NOMO-1 (cell line): ENCODE measurements around the gene SBF2.
"Not testable (repeated sequence)": the region's sequence is repeated elsewhere in the genome, so short reads cannot be mapped to it uniquely, and the experiment has no call there.

Experiments used
- DNase-seq, 2 experiments: peaks; one replicate each; lab custom pipeline; 2025; ENCODE audit not compliant: unreplicated experiment in 2 of 2; lab: John Stamatoyannopoulos, UW

The SBF2 gene

DNA sequence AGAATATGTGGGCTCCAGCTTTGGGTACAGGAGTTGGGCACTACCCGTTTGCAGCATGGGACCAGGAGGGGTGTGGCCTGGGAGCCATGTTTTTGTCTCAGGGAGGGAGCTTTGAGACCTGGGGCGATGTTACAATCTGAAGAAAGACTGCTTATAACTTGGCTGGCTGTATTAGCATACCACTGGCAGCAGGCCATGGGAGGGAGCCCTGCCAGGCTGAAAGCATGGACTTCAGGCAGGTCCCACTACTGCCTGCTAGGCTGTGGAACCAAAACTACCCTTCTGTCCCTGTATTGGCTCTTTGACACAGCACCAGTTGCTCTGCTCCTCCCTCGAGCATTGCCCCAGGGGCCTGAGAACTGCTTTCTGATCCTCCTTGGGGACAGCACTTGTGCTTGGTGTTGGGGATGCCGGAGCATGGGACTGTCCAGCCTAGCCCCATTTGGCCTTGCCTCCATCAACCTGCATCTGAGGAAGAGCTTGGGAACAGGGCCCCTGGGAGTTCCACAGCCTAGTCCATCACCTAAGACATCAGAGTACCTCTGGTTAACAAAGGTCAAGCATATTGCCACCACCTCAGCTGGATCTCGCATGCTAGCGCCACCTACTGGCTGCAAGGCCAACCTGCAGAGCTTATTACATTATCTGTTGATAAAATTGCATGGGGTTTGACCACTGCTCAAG, 217.4 kb downstream of the SBF2 start:
- DNase-seq: peak; percentile 7 to 14

DNA sequence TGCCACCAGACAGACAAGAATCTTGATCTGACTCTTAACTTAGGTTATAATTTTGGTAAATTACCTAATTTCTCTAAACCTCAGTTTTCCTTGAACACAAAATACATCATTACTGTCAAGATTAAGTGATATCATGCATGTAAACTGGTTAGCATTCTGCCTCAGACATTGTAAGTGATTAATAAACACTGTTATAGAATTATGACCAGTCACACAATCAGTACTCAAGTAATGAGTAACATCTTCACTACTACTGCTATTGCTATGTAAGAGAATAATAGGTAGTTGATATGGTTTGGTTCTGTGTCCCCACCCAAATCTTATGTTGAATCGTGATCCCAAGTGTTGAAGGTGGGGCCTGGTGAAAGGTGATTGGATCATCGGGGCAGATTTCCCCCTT, 218.9 kb downstream of the SBF2 start:
- no peak for DNase-seq

DNA sequence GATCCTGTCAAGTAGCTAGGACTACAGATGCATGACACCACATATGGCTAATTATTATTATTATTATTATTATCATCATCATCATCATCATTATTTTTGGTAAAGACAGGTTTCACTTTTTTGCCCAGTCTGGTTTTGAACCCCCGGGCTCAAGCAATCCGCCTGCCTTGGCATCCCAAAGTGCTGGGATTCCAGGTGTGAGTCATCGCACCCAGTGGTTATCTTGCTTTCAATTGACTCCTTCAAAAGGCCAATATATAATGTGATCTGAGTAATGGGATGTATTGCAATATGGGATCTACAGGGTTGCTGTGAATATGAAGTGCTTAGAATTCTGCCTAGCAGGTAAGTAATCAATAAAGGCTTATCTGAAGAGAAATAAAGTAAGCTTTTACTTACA, 221.2 kb downstream of the SBF2 start:
- DNase-seq: no peak

DNA sequence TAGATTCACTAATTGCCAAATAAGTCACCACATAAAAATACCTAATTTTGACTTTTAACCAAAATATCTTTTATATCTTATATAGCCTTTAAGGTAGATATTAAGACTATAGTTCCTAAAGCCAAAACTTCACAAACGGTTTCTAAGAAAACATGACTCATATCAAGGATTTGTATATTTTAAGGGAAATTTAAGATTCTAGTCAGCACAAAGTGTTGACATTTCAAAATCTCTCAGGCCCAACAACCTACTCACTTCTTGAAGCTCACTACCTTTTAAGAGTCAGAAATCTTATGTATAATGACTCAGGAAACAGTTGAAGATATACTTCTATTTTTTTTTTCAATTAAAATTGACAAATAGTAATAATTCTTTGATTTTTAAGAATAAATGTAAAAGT, 221.9 kb downstream of the SBF2 start:
- no peak for DNase-seq

DNA sequence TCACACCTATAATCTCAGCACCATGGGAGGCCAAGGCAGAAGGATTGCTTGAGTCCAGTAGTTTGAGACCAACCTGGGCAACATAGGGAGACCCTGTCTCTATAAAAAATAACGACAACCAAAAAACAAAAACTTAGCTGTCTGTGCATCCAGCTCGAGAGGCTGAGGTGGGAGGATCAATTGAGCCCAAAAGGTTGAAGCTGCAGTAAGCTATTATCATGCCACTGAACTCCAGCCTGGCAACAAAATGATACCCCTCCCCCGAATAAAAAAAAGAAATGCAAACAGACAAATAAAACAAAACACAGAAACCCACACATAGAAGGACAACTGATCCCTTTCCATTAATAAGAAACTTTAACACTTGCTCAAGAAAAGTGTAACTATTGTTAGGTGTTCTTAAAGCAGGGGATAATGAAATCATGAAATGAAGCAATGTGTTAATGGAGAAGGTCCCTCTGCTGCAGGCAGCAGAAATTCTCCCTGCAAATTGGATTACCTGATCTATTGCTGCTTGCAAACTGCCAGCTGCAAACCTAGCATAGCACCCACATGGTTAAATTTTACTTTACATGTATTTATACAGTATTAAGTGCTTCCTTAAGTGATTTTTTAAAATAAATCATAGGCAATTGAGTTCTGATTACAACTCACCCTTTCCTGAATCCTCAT, 226.3 kb downstream of the SBF2 start:
- no peak for DNase-seq

DNA sequence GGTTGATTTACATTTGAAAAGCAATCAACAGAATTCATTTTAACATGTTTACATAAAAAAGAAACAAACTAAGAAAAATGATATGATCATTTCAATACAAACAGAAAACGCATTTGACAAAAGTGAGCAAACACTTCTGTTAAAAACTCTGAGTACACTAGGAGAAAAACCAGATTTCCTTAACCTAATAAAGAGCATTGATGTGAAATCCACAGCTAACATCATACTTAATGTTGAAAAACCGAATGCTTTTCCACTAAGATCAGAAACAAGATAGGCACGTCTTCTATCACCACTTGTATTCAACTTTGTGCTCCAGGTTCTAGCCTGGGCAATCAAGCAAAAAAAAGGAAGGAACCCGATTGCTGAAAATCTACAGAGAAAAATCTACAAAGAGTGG, 227.6 kb downstream of the SBF2 start:
- no peak for DNase-seq

DNA sequence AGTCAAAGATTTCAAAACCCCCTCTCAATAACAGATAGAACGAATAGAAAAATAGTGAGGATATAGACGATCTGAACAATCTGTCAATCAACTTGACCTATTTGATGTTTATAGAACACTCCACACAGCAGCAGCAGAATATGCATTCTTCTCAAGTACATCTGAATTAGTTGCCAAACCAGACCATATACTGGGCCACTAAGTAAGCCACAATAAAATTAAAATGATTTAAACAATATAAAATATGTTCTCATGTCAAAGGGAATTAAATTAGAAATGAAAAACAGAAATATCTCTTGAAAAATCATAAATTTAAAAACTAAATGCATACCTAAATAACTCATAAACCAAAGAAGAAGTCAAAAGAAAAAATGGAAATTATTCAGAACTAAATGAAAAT, 229.2 kb downstream of the SBF2 start:
- no peak for DNase-seq

DNA sequence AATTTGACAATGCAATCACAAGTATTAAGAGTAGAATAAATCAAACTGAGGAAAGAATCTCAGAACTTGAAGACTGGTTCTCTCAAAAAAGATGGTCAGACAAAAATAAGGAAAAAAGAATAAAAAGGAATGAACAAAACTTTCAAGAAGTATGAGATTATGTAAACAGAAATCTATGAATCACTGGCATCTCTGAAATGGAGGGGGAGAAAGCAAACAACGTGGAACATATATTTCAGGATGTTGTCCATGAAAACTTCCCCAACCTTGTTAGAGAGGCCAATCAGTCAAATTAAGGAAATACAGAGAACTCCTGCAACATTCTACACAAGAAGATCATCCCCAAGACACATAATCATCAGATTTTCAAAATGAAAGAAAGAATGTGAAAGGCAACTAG, 235.7 kb downstream of the SBF2 start:
- DNase-seq: no peak

DNA sequence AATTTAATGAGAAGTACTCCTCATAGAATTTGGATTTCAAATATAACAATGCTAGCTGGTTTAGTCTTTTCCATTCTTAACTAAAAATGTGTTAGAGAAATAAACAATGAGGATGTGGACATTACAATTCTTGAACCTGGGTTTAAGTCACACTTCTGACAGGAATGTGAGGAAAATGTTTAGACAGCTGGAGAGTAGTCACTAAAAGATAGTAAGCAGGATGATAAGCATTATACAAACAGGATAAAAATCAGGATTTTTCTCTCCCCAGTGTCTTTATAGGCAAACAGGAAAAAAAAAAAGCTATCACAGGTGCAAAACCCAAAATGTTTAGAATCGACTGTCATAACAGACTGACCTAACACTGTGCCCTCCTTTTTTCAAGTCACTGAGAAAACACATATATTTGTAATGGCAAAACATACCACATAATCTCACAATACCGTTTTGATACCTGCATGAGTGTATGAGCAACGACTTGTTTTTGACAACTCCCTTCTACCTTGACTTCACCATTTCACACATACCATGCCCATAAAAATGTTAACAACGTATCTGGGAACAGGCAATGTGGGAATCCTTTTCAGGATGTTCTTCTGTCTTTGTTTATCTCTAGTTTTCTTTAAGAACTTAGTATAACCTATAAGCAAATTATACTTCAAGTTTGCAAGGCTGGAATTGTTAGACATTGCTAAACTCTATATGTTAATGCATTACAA, 242.0 kb downstream of the SBF2 start:
- DNase-seq: no peak

DNA sequence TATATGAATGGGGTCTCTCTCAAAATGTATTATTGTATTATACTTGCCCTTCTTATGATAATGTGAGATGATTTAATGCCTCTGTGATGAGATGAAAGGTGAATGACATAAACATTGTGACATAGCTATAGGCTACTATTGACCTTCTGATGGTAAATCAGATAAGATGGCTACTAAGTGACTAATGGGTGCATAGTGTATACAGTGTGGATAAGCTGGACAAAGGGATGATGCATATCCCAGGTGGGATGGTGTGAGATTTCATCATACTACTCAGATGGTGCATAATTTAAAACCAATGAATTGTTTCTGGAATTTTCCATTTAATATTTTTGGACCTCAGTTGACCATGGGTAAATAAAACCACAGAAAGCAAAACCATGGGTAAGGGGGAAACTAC, 243.5 kb downstream of the SBF2 start:
- no peak for DNase-seq

DNA sequence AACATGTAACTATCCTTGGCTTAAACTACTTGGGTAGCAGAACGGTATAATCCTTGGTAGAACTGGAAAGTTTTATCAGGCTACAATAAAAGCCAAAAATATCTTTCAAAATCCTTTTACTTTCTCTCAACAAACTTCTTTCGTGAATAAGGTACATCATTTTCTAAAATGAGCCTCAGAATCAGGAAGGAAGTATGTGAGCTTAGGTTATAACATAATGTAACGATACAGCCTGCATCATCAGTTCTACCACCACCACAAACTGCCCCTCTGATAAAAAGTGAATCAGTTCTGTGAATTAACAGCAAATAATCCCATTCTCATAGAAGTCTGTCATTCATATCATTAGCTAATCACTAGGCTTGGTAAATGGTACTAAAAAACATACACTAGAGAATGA, 244.3 kb downstream of the SBF2 start:
- DNase-seq: peak in 1 of 2 experiments; percentile 13

DNA sequence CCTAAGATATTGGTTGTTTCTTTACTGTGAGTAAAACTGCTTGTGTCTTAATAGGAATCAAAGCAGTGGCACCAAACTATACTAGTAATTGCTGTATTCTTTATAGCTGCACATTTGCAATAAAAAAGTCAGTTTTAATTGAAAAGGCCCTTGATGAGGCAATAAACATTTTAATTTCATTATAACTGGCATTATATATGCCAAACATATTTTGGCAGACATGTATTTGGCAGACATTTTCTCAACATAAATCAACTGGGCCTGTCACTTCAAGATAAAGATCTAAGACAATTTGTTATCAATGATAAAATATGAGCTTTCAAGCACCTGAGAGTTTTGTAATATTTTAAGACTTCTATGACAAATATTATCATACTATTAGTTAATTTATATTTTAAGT, 245.7 kb downstream of the SBF2 start:
- no peak for DNase-seq

DNA sequence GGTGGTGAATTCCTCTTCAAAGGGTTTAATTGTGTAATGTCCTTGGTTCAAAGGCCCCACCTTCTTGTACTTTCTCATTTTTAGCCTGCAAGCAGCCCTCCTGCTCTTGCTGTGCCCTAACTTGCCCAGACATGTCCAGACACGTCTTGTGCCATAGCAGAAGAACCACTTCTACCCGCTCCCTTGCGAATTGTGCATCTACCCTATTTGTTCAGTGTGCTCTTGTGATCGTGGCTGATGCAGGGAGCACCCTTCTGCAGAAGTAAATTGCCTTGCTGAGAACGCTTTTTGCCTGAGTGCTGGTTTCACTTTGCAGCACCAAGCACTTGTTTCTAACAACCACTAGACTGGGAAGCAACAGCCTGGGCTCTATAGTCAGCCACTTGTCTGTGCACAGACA, 249.4 kb downstream of the SBF2 start:
- DNase-seq: no peak

DNA sequence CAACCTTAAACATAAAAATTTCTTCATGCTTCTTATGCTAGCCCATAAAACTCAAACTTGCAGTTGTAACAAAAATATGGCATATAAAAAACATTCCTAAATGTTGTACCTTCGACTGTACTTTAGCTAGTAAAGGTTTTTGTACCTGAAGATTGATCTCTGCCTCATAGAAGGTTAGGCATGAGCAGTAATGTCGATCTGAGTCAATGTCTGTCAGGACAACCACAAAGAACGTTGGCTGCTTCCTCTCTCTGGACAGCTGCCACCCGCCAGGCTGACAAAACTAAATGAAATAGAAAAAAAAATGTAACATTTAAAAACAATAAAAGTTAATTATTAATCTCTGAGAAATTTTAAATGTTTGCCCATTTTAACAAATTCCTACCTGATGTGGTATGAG, 251.3 kb downstream of the SBF2 start:
- DNase-seq: peak; percentile 11 to 59

DNA sequence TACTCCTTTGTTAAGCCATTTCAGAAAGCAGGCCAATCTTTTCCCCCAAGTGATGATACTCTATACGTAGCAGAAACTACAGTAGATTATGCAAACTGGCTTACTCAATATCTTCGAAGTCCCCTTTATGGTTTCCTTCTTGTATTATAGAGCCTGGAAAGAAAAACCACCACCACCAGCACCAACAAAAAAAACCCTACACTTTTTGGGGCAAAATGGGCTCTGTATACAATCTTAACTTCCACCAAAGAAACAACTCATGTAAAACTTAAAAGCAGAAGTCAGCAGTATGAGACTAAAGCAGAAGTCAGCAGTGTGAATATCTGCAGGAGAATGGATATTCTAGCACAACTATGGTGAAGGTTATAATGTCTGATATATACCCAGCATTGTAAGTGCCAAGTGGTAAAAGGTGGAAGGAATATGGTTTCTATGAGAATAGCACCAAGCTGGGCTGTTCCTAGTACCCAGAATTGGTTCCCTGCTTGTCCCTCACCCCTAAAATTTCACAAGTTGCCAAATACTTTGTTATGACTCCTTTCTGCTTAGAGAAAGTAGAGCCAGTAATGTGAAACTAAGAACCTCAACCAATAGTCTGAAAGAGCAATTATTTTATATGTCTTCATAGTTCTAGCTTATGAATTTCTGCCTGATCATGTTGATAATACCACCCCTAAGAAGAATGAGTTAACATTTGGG, 252.1 kb downstream of the SBF2 start:
- peak; percentile 67 to 77 for DNase-seq

DNA sequence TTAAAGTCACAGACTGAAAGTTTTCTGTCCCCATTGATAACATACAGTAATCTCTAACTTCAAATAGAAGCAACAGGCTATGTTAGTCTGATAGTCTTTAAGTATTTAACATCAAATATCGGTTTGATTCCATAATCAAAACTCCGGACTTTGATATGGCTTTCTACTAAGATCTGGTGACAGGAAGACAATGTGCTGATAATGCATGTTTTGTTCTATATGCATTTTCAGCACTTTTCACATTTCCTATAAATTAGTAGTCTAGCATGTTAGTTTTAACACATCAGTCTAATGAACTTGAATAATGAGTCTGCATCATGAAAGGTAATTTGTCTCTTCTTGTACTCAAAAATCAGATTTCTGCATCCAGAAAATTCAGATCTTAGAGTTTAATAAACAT, 252.7 kb downstream of the SBF2 start:
- no peak for DNase-seq

DNA sequence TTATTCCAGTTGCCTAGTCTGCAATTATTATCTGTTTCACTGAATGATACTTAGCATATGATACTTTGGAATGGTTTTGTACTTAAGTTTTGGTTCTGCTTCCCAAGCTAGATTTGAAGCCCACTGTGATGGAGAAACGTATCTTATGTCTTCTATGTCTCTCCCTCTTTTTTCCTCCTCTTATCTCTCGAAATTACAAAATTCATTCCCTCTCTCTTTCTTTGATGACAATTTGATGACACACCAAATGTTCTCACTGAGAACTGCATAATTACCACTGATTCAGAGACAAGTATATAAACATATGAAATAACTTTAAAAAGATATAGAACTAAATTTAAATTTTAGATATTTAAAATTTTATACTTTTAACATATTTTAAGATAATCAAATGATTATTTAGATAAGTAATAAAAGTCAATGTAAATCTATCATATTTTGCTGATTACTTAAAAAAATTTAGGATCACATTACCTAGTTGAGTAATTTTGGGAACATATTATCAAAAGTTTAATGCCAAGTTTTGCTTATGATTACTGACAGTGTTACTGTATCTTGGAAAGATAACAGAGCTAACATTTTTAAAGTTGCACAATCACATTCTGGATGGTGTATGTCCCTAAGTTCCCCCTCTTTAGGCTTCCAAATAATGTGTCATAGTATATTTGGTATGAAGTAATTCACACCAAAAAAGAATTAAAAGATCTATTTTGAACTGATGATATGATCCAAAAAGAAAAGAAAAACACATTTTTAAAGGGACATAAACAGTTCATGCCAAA, 255.3 kb downstream of the SBF2 start:
- DNase-seq: no peak

DNA sequence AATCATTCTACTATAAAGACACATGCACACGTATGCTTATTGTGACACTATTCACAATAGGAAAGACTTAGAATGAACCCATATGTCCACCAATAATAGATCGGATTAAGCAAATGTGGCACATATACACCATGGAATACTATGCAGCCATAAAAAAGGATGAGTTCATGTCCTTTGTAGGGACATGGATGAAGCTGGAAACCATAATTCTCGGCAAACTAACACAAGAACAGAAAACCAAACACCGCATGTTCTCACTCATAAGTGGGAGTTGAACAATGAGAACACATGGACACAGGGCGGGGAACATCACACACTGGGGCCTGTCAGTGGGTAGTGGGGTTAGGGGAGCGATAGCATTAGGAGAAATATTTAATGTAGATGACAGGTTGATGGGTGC, 258.1 kb downstream of the SBF2 start:
- not testable (repeated sequence) for DNase-seq

DNA sequence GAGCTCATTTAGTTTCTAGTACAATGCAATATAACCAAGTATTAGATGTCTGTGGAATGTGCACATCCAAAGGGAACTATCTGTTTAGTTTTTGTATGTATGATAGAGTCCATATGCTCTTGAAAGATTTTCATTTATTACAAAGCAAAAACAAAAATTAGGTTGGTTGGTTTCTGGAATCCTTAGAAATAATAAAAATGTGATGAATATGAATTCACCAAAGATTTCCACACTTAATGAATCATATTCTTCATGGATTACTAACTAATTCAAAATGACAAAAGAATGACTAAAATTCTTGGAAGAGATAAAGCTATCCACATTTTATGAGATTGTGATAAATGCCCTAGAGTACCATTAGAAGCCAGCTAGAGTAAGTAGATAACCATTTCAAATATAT, 261.1 kb downstream of the SBF2 start:
- no peak for DNase-seq

DNA sequence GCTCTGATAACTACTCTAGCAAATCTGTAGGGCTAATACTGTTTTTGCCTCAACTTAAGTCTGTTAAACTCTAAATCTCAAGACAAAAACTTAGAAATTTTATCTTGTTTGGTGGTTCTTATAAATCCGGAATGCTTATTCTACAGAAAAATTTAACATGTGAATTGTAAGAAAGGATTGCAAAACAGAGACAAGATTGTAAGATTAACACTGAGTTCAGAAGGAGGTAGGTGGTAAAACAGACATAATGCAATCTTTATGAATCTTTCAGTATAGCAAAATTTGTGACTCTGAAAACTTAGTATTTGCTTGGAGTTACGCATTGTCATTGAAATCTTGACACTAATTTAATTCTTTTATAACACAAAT, 263.9 kb downstream of the SBF2 start:
- DNase-seq: no peak
